Measurements from ENCODE around the gene TEAD1. TPM values are rescaled to one million over a fixed set of nuclear protein-coding genes. Genes with fewer than 3 reads are reported as not detected.

TEAD1 gene
- total and polyA plus RNA-seq, 4 donors = 9.1 to 38.4 (median 10.7) TPM

- no peaks in the 10 kb centered on the region for H3K27me3 ChIP-seq (ENCODE audit: control insufficient read depth in 4 of 4, insufficient read depth in 4 of 4, low read length in 3 of 4)
- 95% methylated on average over 7 of the region's 7 CpGs for WGBS
- TF ChIP-seq GABPA (IDR thresholded peaks at IDR 0.05 in 1 of 2, conservative IDR thresholded peaks at IDR 0.05 in 1 of 2) (no peak), FOXA2 (IDR thresholded peaks at IDR 0.05) (no peak), JUND (IDR thresholded peaks at IDR 0.05) (no peak), RAD21 (IDR thresholded peaks at IDR 0.05) (no peak), SP1 (IDR thresholded peaks at IDR 0.05) (no peak), HNF4A (conservative IDR thresholded peaks at IDR 0.05) (no peak), CTCF (IDR thresholded peaks at IDR 0.05; ENCODE audit: low read depth, low read length, missing input control) (no peak), MAX (IDR thresholded peaks at IDR 0.05) (no peak), TAF1 (conservative IDR thresholded peaks at IDR 0.05) (no peak)
- H3K9ac ChIP-seq (ENCODE audit: low read depth in 1 of 2, low read length in 2 of 2) = no peak overlapping the region
- H3K27ac ChIP-seq (ENCODE audit: low read depth in 1 of 2, low read length in 2 of 2) = no peak overlapping the region
- H3K9me3 ChIP-seq (ENCODE audit: control insufficient read depth in 4 of 4, low read length in 3 of 4) = no peaks in the 10 kb centered on the region
- no peak for DNase-seq (ENCODE audit: low spot score)
- H3K36me3 ChIP-seq (ENCODE audit: control insufficient read depth in 4 of 4, insufficient read depth in 3 of 4, low read depth in 1 of 4, low read length in 3 of 4) = no peaks in the 10 kb centered on the region
- peaks cover 0 to 20% (median 7%) of the 10 kb centered on the region in 4 donors for H3K4me1 ChIP-seq (ENCODE audit: control insufficient read depth in 4 of 4, insufficient read depth in 4 of 4, low read length in 3 of 4)
- no peak overlapping the region for H3K4me3 ChIP-seq (ENCODE audit: low read depth in 1 of 3, low read length in 3 of 3)
Measured at GRCh38 chr11:12748561-12748960, 74.3 kb downstream of the TEAD1 start.

GRCh38 chr11:12749442-12749841 is 75.2 kb downstream of the TEAD1 start:
- Histone ChIP-seq H3K9me3 (ENCODE audit: control insufficient read depth in 4 of 4, low read length in 3 of 4) (no peaks in the 10 kb centered on the region), H3K9ac (ENCODE audit: low read depth in 1 of 2, low read length in 2 of 2) (no peak overlapping the region), H3K27me3 (ENCODE audit: control insufficient read depth in 4 of 4, insufficient read depth in 4 of 4, low read length in 3 of 4) (no peaks in the 10 kb centered on the region), H3K4me3 (ENCODE audit: low read depth in 1 of 3, low read length in 3 of 3) (no peak overlapping the region), H3K36me3 (ENCODE audit: control insufficient read depth in 4 of 4, insufficient read depth in 3 of 4, low read depth in 1 of 4, low read length in 3 of 4) (no peaks in the 10 kb centered on the region), H3K27ac (ENCODE audit: low read depth in 1 of 2, low read length in 2 of 2) (no peak overlapping the region), H3K4me1 (ENCODE audit: control insufficient read depth in 4 of 4, insufficient read depth in 4 of 4, low read length in 3 of 4) (peaks cover 0 to 20% (median 7%) of the 10 kb centered on the region in 4 donors)
- WGBS = 96% methylated on average over 6 of the region's 6 CpGs
- DNase-seq (ENCODE audit: low spot score) = no peak
- TF ChIP-seq ZBTB33 (IDR thresholded peaks at IDR 0.05) (no peak), RAD21 (IDR thresholded peaks at IDR 0.05) (no peak), TAF1 (conservative IDR thresholded peaks at IDR 0.05) (no peak), EGR1 (IDR thresholded peaks at IDR 0.05; ENCODE audit: low read depth in 2 of 2) (no peak), FOXA1 (IDR thresholded peaks at IDR 0.05) (no peak), REST (IDR thresholded peaks at IDR 0.05) (no peak), HNF4G (IDR thresholded peaks at IDR 0.05) (no peak), HNF4A (conservative IDR thresholded peaks at IDR 0.05) (no peak), MAX (IDR thresholded peaks at IDR 0.05) (no peak), NR2F2 (IDR thresholded peaks at IDR 0.05) (no peak), YY1 (IDR thresholded peaks at IDR 0.05) (no peak), RXRA (IDR thresholded peaks at IDR 0.05) (no peak), FOXA2 (IDR thresholded peaks at IDR 0.05) (no peak), CTCF (IDR thresholded peaks at IDR 0.05; ENCODE audit: low read depth, low read length, missing input control) (no peak), JUND (IDR thresholded peaks at IDR 0.05) (no peak), ATF3 (IDR thresholded peaks at IDR 0.05) (no peak), SP1 (IDR thresholded peaks at IDR 0.05) (no peak), GABPA (IDR thresholded peaks at IDR 0.05 in 1 of 2, conservative IDR thresholded peaks at IDR 0.05 in 1 of 2) (no peak)

All from liver (tissue), 9 donors.